DND-41 (cell line): Measurements from ENCODE around the gene KRT9.

Experiments
- EZH2 ChIP-seq: IDR thresholded peaks from 3 replicates; pipeline ENCODE4 v1.6.1; 2012; ENCODE audit warnings: borderline replicate concordance, low read depth, mild to moderate bottlenecking, moderate library complexity, low read length, inconsistent platforms; ENCODE audit not compliant: severe bottlenecking
- TF ChIP-seq, protein P1 (sequence below): IDR thresholded peaks from 2 replicates; pipeline ENCODE4 v1.5.1; 2012; ENCODE audit warnings: borderline replicate concordance, low read length, moderate library complexity, mild to moderate bottlenecking; ENCODE audit not compliant: poor library complexity, severe bottlenecking; ENCODE audit errors: extremely low read depth

DNA sequence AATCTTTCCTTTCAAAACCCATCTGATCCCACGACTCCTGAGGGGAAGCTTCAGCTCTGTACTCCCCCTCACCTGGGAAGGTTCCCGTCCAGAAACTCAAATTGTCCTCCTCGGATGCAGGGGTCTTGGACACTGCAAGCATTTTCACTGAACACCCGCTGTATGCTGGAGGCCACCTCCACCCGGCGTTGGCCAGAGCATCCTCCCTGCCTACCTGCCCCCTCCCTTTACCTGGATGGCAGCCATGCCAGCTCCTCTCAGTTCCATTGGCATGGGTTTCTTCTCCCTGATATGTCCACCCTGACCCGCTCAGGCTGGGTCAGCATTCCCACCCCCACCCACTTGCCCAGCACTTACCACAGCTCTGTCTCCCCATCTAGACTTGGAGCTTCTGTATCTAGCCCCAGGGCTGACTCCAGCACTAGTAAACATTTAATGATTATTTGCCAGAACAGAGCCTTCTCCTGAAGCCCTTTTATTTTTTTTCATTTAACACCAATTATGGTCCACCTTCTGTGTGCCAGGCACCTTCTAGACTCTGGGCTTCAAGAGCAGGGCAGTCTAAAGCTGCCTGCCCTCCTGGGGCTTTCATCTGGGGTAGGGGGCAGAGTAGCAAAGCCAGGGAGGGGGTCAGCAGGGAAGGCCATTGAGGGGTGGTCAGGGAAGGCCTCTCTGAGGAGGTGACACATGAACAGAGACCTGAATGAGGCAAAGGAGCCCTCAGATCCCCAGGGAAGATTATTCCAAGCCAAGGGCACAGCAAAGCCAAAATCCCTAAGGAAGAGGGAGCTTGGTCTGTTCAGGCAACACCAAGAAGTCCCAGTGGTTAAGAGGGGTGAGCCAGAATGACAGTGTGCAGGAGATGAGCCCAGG lies 34.9 kb downstream of the KRT9 start:
- TF ChIP-seq, protein P1, sequence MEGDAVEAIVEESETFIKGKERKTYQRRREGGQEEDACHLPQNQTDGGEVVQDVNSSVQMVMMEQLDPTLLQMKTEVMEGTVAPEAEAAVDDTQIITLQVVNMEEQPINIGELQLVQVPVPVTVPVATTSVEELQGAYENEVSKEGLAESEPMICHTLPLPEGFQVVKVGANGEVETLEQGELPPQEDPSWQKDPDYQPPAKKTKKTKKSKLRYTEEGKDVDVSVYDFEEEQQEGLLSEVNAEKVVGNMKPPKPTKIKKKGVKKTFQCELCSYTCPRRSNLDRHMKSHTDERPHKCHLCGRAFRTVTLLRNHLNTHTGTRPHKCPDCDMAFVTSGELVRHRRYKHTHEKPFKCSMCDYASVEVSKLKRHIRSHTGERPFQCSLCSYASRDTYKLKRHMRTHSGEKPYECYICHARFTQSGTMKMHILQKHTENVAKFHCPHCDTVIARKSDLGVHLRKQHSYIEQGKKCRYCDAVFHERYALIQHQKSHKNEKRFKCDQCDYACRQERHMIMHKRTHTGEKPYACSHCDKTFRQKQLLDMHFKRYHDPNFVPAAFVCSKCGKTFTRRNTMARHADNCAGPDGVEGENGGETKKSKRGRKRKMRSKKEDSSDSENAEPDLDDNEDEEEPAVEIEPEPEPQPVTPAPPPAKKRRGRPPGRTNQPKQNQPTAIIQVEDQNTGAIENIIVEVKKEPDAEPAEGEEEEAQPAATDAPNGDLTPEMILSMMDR: no peak
- no peak for TF ChIP-seq EZH2
